Thymus (tissue), 11 donors: ENCODE measurements around the gene NUTM2E. TPM values are rescaled to one million over a fixed set of nuclear protein-coding genes. Genes with fewer than 3 reads are reported as not detected.
"Not testable (repeated sequence)": the region's sequence is repeated elsewhere in the genome, so short reads cannot be mapped to it uniquely, and the experiment has no call there.

Experiments used
- DNase-seq, 9 donors: peaks; one replicate each; pipeline ENCODE4 v3.0.0-alpha.2; 2013; ENCODE audit warnings: low spot score in 9 of 9, low read depth in 6 of 9, missing footprints in 1 of 9
- H3K27ac ChIP-seq, 2 donors: one replicate each; pipeline ENCODE4 v1.5.1; 2013; ENCODE audit warnings: control low read depth in 1 of 2, low read depth in 1 of 2, low read length in 1 of 2, mild to moderate bottlenecking in 1 of 2, moderate library complexity in 1 of 2
- H3K27me3 ChIP-seq, 2 donors: one replicate each; pipeline ENCODE4 v1.5.1; 2013; ENCODE audit warnings: low read length in 1 of 2; ENCODE audit not compliant: control insufficient read depth in 2 of 2, insufficient read depth in 1 of 2
- H3K36me3 ChIP-seq, 2 donors: one replicate each; pipeline ENCODE4 v1.5.1; 2013; ENCODE audit warnings: low read length in 1 of 2, mild to moderate bottlenecking in 1 of 2, moderate library complexity in 1 of 2; ENCODE audit not compliant: control insufficient read depth in 2 of 2, insufficient read depth in 2 of 2
- H3K4me1 ChIP-seq, 2 donors: one replicate each; pipeline ENCODE4 v1.5.1; 2013; ENCODE audit warnings: low read length in 2 of 2; ENCODE audit not compliant: control insufficient read depth in 2 of 2, insufficient read depth in 2 of 2
- H3K4me3 ChIP-seq, 2 donors: one replicate each; pipeline ENCODE4 v1.5.1; 2013; ENCODE audit warnings: low read length in 2 of 2, control low read depth in 1 of 2, mild to moderate bottlenecking in 1 of 2
- H3K9me3 ChIP-seq, 2 donors: one replicate each; pipeline ENCODE4 v1.5.1; 2013; ENCODE audit warnings: low read length in 1 of 2, mild to moderate bottlenecking in 1 of 2; ENCODE audit not compliant: control insufficient read depth in 2 of 2, insufficient read depth in 1 of 2
- WGBS: extraction: QIAGEN DNeasy Blood & Tissue Kit; methylation state at CpG from one replicate; pipeline ENCODE4 v1.1.7; 2013; 5-methylcytosine and 5-hydroxymethylcytosine counted together
- polyA plus RNA-seq: library from polyadenylated mRNA; stranded (reverse); fragments of 200-250 nt; gene quantifications from one replicate; pipeline ENCODE4 v1.2.3, GENCODE V29; 2013
- total RNA-seq: library from RNA; stranded (reverse); fragments of 120-200 nt; gene quantifications from one replicate; pipeline ENCODE4 v1.2.4, GENCODE V29; 2013
- donor health status: healthy.

Gene NUTM2E
- total and polyA plus RNA-seq, 2 donors, result 0.42 to 2.5 TPM

DNA sequence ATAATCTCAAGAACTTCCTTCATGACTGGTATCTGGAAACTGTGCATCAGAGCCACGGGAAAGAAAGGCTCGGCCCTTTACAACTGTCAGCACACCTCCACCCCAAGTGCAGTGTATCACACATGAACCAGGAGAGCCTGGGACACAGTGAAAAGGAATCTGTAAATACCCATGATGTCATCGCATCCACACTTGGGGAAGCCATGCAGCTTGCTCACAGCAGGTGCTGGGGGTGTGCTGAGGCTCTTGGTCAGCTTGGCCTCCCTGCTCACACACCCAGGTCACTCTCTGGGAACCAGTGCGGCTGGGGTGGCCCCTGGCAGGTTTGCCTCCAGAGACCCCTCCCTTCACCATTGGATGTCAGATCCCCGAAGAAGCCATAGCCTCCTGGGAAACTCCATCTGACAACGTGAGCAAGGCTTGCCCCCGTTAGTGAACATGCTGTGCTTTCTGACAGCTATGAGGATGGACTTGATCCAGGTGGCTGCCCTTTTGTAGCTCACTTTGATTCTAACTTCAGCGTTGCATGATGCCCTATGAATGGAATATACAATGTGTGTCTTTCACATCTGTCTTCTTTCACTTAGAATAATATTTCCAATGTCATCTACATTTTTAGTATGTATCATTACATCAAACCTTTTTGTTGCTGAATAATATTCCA lies 26.8 kb downstream of the NUTM2E start:
- H3K4me1 ChIP-seq, H3K27me3 ChIP-seq, DNase-seq, H3K36me3 ChIP-seq, H3K27ac ChIP-seq, H3K4me3 ChIP-seq, H3K9me3 ChIP-seq: not testable (repeated sequence)
- WGBS, result 97% methylated on average over 7 of the region's 8 CpGs

DNA sequence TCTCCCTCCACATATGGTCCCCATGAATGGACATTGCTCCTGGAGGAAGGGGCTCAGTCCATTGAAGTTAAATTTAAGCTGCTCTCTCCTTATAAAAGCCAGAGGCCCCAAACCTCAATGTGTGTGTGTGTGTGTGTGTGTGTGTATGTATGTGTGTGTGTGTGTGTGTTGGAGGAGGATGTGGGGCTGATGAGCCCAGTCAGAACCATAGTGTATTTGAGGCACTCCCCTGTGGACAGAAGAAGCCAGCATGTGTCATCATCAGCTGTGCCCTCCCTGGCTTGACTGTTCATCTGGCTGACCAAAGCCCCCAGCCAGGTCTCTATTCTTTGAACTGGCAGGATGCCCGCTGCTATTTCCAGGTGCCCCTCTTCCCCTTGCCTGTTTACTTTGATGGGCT lies 35.7 kb downstream of the NUTM2E start:
- not testable (repeated sequence) for H3K4me1 ChIP-seq, H3K27me3 ChIP-seq, H3K36me3 ChIP-seq, DNase-seq, H3K9me3 ChIP-seq, H3K27ac ChIP-seq, H3K4me3 ChIP-seq
- whole genome bisulfite sequencing, result 91% methylated on average over 1 of the region's 1 CpG

DNA sequence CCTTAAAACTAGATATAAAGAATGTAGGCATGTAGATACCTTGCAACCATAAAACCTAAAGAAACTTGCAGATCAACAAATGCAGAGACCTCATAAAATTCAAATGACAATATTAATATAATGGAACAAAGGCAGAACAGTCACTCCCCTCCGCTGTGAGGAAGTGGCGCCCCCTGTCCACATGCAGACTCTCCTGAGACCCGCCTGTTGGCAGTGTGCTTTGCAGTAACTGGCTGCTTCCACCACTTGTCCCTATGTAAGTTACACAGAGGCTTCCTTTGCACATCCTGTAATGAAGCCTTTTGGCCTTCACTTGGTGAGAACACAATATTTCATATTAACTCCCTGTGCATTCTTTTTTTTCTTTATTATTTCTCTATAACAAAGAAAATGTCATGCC lies 36.3 kb downstream of the NUTM2E start:
- not testable (repeated sequence) for H3K4me1 ChIP-seq, H3K4me3 ChIP-seq, DNase-seq, H3K9me3 ChIP-seq, H3K27me3 ChIP-seq, H3K27ac ChIP-seq, H3K36me3 ChIP-seq
- 60% methylated on average over 3 of the region's 3 CpGs for WGBS

DNA sequence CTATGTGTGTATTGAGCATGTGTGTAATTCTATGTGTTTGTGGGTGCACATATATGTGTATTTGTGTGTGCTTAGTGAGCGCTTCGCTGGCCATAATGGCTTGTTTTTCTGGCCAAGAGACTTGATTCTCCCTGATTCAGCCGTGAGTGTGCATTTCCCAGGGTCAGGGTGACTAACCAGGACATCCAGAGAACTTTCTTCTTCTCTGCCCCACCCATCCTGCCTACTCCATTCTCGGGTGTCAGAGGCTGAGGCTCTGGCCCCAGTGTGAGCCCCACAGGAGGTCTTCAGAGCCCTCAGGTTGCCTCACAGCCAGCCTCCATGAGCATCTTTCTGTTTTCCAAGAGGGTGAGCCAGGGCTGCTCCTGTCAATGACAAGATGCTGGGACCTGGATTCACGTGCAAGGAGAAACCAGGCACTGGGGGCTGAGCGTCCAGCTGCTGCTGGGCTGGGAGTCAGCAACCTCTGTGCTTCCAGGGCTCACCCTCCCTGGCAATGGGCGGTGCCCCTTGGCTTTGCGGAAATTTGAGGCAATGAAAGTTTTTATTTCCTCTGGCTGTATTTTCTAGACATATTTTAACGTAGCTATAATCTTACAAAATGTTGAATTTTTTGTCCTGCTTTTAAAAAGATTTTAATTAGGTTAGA lies 40.5 kb downstream of the NUTM2E start:
- 95% methylated on average over 5 of the region's 9 CpGs for WGBS
- not testable (repeated sequence) for H3K9me3 ChIP-seq, H3K27ac ChIP-seq, H3K36me3 ChIP-seq, H3K27me3 ChIP-seq, DNase-seq, H3K4me3 ChIP-seq, H3K4me1 ChIP-seq

DNA sequence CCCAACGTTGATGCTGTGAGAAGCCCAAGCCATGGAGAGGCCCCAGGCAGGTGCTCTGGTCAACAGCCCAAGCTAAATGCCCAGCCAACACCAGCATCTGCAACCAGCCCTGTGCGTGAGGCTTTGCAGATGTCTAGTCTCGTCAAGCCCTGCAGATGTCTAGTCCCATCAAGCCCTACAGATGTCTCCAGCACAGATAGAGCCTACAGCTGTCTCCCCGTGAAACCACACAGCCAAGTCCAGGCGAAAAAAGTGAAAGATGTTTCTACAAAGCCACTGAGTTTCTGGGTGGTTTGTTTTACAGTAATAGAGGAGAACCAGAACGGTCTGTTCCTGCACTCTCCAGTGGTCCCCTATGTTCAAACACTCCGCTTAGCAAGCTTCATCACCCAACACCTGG lies 41.5 kb downstream of the NUTM2E start:
- H3K36me3 ChIP-seq, H3K27ac ChIP-seq, H3K9me3 ChIP-seq, H3K4me1 ChIP-seq, H3K4me3 ChIP-seq, H3K27me3 ChIP-seq, DNase-seq: not testable (repeated sequence)
- 80% methylated on average over 5 of the region's 7 CpGs for WGBS

DNA sequence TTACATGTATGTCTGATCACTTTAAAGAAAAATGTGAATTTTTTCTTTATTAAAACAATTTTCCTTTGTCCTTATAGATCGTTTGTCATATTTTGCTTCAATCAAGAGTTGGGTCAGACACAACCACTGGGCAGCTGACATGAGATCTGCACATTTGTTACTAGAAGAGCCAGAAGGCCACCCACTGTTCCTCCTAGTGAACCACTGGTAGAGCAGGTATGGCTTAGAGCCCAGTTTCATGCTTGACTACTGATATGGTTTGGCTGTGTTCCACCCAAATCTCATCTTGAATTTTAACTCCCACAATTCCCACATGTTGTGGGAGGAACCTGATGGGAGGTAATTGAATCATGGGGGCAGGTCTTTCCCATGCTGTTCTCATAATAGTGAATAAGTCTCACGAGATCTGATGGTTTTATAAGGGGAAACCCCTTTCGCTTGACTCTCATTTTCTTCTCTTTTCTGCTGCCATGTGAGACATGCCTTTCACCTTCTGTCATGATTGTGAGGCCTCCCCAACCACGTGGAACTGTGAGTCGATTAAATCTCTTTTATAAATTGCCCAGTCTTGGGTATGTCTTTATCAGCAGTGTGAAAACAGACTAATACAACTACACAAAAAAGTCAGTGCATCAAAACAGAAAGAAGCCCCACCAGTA lies 43.0 kb downstream of the NUTM2E start:
- not testable (repeated sequence) for H3K36me3 ChIP-seq, H3K9me3 ChIP-seq, H3K4me1 ChIP-seq, H3K27ac ChIP-seq, H3K27me3 ChIP-seq, DNase-seq, H3K4me3 ChIP-seq
- 87% methylated on average over 5 of the region's 5 CpGs for WGBS

DNA sequence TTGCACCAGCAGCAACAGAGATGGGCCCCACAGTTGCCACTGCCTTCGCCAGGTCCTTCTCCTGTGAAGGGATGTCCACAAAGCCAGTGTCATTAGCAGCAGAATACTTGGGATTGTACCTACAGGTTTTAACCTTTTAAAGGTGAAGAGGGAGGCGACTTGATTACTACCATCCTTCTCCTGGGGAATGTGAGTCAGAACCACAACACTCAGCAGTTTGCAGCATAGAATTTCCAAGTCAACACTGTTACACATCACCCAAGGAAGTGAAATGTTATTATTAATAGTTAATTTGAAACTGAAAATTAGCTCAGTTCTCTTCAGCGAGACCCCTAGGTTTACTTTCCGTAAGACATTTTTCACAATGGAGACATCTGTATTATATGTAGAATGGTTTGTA lies 45.2 kb downstream of the NUTM2E start:
- not testable (repeated sequence) for H3K36me3 ChIP-seq, H3K9me3 ChIP-seq, H3K4me3 ChIP-seq, H3K27ac ChIP-seq, H3K27me3 ChIP-seq, H3K4me1 ChIP-seq, DNase-seq
- 97% methylated on average over 3 of the region's 4 CpGs for WGBS

Other genes with a start within 250 kb of the NUTM2E start
- 1.4 TPM for gene SFTPA1, start 215.8 kb upstream of the NUTM2E start, total RNA-seq
- gene SFTPA1, start 215.8 kb upstream of the NUTM2E start, polyA plus RNA-seq, result 6.4 TPM
- gene NUTM2B, start 123.5 kb upstream of the NUTM2E start, total RNA-seq, result 0.61 TPM
- 0.09 TPM for gene NUTM2B, start 123.5 kb upstream of the NUTM2E start, polyA plus RNA-seq
- 0.47 TPM for gene SFTPD, start 122.4 kb downstream of the NUTM2E start, total RNA-seq
- gene SFTPD, start 122.4 kb downstream of the NUTM2E start, polyA plus RNA-seq, result 2.6 TPM